SIG-M5 (cell line): ENCODE data around the gene CXXC5.
"Not testable (repeated sequence)": the region's sequence is repeated elsewhere in the genome, so short reads cannot be mapped to it uniquely, and the experiment has no call there.

Experiments
- DNase-seq: peaks from one replicate; lab custom pipeline; 2025; lab: John Stamatoyannopoulos, UW

CXXC5 gene

DNA sequence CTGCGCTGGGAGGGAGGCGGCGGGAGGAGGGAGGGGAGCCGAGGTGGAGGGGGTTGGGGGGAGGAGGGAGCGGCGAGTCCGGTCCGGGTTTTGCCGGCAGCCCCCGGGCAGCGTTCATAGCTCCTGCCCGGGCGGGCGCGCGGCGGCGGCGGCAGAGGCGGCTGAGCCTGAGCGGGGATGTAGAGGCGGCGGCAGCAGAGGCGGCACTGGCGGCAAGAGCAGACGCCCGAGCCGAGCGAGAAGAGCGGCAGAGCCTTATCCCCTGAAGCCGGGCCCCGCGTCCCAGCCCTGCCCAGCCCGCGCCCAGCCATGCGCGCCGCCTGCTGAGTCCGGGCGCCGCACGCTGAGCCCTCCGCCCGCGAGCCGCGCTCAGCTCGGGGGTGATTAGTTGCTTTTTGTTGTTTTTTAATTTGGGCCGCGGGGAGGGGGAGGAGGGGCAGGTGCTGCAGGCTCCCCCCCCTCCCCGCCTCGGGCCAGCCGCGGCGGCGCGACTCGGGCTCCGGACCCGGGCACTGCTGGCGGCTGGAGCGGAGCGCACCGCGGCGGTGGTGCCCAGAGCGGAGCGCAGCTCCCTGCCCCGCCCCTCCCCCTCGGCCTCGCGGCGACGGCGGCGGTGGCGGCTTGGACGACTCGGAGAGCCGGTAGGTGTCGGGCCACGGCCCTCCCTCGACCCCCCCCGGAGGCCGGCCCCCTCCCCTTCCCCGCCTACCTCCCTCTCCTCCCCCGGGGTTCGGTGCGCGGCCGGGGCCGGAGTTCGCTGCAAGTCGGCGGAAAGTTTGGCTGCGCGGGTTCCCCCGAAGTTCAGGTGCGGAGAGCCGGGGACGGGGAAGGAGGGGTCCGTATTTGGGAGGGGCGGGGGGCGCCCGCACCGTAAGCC is at the start of gene CXXC5:
Gene CXXC5 (plus strand): TSS at position 145 of the 877 bp plus-strand sequence. CDS start 32,175 bp downstream, outside the sequence.
- no peak for DNase-seq

DNA sequence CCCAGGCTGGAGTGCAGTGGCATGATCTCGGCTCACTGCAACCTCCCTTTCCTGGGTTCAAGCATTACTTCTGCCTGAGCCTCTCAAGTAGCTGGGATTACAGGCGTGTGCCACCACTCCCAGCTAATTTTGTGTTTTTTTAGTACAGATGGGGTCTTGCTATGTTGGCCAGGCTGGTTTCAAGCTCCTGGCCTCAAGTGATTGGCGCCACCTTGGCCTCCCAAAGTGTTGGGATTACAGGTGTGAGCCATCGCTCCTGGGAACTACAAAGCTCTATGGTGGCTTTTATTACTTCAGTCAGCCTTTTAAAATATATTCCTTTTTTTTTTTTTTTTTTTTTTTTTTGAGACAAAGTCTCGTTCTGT is 49.6 kb upstream of the CXXC5 start:
- not testable (repeated sequence) for DNase-seq

DNA sequence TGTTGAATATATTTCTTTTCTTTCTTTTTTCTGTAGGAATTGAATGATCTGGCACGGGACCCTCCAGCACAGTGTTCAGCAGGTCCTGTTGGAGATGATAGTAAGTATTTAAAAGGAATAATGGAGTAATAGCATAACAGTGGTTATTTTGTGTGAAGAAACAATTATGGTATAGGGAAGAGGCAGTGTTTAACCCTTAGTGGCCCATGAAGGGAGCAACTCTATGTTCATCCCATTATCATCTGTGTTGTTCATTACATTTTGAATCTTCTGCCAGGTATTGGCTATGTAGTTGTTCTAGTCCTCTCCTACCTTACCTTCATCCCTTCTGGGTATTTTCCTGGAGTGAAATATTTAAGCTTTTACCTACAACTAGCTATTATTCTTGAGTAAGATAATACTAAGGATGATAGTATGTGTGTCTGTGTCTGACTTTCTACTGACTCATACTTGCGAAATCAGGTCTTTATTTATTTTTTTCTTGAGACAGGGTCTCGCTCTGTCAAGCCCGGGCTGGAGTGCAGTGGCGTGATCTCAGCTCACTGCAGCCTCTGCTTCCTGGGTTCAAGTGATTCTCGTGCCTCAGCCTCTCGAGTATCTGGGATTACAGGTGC is 47.7 kb upstream of the CXXC5 start:
- no peak for DNase-seq

DNA sequence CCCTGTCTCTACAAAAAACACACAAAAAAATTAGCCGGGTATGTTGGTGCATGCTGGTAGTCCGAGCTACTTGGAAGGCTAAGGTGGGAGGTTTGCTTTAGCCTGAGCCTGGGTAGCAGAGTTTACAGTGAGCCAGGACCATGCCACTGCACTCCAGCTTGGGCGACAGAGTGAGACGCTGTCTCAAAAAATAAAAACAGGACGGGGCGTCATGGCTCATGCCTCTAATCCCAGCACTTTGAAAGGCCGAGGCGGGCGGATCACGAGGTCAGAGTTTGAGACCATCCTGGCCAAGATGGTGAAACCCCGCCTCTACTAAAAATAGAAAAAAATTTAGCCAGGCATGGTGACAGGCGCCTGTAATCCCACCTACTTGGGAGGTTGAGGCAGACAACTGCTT is 46.7 kb upstream of the CXXC5 start:
- DNase-seq: no peak

DNA sequence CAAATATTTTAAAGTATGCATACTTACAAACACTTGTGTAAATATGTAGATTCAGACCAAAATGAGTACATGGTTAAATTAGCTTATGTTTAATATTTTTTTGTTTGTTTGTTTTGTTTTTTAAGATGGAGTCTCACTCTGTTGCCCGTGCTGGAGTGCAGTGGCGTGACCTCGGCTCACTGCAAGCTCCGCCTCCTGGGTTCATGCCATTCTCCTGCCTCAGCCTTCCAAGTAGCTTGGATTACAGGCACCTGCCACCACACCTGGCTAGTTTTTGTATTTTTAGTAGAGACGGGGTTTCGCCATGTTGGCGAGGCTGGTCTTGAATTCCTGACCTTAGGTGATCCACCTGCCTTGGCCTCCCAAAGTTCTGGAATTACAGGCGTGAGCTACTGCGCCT is 46.2 kb upstream of the CXXC5 start:
- not testable (repeated sequence) for DNase-seq

DNA sequence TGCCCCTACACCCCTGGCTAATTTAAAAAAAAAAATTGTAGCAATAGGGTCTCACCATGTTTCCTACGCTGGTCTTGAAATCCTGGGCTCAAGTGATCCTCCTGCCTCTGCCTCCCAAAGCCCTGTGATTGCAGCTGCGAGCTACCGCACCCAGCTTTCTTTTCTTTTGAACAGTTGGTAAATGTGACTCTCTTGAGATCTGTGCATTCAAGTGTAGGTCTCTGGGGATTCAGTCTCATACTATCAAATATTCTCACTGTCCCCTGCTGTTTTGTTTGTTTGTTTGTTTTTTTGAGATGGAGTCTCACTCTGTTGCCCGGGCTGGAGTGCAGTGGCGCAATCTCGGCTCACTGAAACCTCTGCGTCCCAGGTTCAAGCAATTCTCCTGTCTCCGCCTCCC is 42.3 kb upstream of the CXXC5 start:
- DNase-seq: no peak

DNA sequence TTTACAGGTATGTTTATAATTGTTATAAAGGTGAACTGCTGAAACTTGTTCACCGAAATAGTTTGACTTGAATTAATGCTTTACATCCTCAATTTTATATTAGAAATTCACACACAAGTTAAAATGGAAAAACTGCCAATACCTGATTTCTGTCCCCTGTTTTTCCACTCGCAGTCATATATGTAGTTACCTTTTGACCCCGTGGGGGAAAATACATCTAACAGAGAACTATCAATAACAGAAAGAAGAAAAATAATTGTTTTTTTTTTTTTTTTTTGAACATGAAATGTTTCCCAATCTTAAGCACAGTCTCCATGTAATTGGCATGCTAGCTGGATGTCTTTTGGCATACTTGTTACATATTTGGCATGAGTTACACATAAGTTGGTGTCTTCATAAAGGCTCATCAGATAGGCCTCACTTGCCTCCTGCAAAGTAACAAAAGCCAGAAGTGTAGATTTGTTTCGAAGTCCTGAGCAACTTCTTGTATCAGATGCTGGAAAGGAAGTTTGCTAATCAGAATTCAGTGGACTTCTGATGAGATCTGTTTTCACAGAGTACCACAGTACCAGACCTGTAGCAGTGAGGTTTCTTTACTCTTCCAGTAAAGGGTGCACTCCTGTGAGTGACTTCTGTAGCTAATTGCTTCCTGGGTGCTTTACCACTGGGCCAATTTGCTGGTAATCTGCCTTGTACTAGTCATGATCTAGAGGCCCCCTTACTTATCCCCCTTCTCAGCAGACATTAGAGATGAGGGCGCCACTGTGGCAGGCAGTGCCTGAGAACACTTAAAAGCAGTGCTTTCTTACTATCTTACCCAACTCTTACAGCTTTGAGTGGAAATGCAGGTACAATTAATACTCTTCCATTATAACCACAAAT is 36.2 kb upstream of the CXXC5 start:
- DNase-seq: no peak

DNA sequence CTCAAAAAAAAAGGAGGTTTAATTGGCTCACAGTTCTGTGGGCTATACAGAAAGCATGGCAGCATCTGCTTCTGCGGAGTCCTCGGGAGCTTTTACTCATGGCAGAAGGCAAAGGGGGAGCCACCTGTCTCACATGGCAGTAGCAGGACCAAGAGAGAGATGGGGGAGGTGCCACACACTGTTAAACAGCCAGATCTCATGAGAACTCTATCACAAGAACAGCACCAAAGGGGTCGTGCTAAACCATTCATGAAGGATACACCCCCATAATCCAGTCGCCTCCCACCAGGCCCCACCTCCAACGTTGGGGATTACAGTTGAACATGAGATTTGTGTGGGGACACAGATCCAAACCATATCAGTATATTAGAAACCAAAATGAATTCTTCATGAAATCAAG is 28.3 kb upstream of the CXXC5 start:
- no peak for DNase-seq

DNA sequence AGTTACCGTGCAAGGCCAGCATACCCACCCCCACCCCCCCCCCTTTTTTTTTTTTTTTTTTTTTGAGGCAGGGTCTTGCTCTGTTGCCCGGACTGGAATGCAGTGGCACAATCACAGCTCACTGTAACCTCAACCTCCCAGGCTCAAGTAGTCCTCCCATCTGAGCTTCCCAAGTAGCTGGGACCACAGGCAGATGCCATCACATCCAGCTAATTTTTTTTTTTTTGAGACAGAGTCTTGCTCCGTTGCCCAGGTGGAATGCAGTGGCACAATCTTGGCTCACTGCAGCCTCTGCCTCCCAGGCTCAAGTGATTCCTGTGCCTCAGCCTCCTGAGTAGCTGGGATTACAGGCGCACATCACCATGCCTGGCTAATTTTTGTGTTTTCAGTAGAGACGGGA is 22.8 kb upstream of the CXXC5 start:
- not testable (repeated sequence) for DNase-seq

DNA sequence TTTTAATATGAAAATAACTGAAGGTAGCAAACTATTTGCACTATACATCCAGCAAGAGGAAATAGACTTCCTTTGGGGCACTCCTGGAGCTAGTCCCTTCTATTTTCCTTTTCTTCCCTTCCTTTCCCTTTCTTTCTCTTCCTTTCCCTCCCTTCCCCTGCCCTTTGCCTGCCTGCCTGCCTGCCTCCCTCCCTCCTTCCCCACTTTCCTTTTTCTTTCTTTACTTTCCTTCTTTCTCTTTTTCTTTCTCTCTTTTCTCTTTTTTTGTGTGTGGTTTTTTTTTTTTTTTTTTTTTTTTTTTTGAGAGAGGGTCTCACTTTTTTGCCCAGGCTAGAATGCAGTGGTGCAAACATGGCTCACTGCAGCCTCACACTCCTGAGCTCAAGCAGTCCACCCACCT is 17.3 kb upstream of the CXXC5 start:
- DNase-seq: no peak

DNA sequence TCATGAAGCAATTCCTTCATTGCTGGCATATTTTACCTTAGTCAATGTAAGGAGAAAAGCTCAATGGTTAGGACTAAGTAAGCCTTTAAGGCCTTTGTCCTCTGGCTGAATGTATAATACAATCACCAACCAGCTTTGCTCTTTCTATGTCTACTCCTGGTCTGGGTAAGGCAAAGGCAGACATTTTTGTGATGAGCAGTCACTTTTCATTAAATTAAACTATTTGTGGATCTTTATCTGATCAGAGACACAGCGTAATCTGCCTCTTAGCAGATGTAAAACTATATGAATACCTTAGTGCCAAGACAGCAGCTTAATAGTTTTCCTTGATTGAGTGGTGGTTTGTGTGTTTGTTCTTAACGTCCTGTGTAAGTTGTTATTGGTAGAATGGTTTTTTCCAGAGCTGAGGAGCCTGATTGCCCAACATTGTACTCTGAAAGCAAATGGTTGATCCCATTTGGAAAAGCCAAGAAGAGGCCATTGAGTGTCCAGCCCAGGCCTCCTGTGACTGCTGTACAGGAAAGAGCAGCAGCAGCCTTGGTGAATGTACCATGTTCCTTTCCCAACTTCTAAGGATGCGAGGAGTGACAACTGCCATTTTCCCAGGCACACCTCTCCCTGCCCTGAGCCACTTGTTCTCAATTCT is 16.5 kb upstream of the CXXC5 start:
- DNase-seq: no peak

DNA sequence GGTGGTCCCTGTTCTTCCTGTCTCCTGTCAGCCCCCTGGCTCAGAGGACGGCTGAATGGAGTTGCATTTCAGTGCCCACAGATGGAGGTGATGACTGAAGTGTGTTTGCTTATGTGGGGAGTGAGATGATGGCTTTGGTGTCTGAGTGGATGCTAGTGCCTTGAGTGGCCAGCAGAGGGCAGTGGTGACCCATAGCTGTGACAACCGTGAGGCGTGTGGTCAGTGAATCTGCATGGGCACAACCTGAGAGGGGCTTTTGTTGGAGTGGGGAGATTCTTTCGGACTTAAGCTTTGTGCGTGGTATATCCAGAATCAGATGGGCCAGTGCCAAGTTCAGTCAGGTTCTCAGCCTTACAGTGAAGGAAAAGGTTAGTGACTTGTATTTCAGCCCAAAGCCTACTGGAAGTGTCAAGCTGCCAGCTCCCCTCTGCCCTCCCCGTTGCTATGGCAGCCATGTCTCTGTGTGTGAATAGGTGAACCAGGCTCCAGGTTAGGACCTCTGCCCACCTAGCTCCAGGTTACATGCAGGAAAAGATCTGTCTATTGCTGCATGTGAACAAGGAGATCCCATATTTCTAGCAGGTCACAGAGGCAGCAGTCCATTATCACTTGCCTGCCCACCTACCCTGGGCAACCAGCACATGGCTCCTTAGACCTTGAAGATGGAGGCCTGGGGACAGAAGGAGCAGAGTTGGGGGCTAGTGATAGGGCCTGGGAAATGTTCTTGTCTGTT is 14.7 kb upstream of the CXXC5 start:
- no peak for DNase-seq

DNA sequence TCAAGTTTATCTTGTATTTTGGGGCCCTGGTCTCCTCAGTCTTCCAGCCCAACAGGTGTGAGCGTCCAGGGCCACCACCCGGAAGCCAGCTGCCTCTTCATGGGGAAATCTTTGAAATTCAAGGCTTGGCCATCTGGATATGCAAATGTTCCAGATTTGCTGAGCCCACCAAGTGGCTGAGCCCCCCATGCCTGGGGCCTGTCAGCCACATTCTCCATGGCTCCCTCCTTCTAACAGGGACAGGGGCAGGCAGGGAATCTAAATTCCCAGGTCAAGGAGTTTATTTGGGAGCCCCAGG is 14.2 kb upstream of the CXXC5 start:
- DNase-seq: no peak

DNA sequence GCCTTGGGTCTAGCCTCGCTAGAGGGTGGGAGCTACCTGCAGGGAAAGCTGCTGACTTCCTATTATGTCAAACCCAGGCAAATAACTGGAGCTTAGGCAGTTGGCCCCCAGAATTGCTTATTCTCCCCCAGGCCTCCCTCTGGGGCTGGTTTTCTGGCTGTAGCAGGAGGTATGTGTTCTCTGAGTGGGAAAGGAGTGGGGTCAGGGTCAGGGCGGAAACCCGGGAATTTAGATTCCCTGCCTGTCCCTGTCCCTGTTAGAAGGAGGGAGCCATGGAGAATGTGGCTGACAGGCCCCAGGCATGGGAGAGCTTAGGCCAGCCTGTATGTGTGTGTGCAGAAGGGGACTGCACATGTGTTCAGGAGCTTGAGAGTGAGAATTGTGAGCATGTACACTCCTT is 13.6 kb upstream of the CXXC5 start:
- no peak for DNase-seq

DNA sequence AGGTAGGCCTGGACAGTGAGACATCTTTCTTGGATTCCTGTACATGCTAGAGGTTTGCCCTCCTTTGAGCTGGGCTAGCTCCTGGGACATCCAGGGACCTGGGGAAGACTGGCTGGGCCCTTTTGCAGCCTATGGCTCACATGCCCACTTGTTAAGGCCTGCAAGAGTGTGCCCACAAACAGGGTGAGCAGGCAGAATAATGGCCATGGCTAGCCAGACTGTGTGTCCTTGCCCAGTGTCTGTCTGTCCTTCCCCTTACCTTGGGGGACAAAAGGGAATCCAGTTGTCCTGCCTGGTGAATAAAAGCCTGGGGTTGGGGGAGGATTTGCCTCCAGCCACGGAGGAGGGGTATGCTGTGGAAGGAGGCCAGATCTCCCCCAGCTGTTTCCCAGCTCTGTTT is 13.0 kb upstream of the CXXC5 start:
- DNase-seq: no peak

DNA sequence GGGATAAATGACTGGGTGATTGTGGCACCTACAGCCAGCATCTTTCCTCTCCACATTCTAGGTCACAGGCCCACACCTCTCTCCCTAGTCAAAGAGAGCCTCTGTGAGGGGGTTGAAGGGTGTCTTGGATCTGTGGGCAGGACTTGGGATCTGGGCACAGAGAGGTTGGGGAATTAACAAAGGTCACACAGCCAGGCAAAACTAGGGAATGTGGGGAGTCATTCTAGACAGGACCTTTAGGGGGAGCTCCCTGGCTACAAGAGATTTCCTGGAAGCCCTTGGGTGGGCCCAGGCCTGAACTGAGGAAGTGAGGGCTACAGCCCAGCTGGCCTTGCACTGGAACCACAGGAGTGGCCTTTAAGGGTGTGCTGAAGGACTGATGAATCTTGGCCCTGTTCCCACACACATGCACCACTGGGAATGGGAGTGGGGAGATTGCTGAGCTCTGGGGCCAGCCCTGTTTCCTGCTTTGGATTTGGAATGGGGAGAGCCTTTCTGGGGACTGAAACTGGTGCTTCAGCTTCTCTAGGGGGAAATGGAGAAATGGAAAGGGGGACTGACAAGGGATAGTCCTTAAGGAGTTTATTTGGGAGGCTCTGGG is 12.4 kb upstream of the CXXC5 start:
- no peak for DNase-seq

DNA sequence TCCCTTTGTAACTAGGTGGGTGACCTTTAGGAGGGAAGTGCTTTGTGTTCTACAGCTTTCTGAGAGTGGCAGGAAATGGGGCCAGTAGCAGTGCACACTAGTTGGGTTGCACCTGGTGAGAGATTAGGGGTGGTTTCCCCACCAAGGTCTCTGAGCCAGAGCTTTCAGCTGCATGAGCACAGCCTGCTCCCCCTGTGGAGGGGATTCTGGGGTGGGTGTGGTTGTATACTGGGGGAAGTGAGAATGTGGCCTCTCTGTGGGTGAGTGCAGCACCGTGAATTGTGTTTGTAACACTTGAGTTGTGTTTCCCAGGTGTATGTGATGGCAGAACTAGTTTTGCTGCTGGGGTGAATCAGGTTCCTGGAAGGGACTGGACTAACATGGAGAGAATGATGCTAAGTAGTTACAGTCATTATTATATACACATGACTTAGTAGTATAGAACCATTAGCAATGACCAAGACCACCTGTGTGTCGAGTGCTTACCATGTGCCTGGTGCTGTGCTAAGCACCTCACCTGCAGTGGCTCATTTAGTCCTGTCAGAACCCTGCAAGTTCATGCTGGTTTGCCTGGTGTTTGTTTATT is 11.8 kb upstream of the CXXC5 start:
- no peak for DNase-seq

DNA sequence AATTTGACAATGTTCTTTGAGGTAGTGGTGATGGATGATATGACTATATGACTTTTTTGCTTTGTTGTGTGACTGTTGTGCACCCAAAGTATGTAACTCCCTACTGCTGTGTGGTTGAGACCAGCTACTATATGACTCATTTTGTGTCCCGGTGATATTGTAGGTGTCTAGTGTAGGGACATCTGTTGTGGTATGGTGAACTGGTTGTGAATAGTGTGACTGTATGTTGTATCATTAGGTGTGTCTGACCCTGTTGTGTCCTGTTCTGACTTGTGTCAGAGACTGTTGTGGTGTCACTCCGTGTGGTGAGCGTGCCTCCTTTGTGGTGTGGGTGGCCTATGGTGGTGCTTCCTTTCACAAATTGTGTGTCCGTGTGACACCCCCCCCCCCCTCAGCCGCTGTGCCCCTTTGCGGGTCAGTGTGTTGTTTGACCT is 11.2 kb upstream of the CXXC5 start:
- no peak for DNase-seq

DNA sequence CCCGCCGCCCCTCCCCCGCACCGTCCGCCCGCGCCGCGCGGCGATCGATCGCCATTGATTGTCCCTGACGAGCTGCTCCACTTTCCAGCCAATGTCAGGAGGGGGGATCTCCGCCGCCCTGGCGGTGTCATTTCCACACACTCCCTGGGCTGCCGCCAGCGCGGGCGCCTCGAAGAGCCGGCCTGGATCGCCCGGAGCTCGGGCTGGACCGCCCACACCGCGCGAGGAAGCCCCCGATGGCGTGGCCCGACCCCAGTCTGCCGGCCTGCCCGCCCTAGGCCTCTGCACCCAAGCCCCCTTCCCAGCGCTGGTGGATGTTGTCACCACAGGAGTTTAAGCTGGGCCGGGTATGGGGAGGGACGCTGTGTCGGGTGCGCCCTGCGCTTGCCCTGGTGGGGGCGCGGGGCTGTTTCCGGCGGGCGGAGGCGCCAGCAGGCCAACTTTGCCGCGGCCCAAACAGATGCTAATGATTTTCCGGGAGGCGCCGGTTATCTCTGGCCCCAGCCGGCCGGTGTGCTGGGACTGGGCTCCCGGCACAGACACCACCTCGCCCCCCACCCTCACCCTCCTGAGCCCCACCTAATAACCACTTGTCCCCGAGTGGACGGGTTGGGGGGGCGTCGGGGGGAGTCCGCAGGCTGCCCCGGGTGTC is 10.6 kb upstream of the CXXC5 start:
- no peak for DNase-seq

DNA sequence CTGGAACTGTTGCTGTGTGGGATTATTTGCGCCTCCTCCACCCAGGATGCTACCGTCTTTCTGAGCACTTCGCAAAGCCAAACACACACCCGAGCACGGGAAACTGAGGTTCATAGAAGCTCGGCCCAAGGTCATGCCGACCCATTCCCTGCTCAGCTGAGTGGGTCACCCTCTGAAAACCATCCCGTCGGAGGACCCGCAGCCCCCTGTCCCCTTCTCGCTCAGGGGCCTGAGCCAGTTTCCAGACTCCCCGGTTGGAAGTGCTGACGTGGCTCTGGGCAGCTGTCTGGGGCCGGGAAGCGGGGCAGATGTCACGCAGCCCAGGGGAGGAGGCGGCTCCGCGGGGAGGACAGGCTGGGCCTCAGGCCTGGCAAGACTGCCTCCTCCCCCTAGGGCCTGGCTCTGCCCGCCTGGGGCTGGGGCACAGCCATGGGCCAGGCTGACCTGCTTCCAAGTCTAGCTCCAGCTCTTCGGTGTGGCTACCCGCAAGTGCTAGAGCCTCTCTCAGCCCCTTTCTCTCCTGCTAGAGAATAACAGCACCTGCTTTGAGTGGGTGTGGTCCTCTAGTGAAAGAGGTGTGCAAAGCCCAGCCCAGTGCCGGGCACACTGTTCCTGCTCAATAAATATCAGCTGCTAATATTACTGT is 9.9 kb upstream of the CXXC5 start:
- DNase-seq: no peak
